Muscle of arm (tissue), 12 donors: ENCODE results near the gene ATG5. TPM values are rescaled to one million over a fixed set of nuclear protein-coding genes. Genes with fewer than 3 reads are reported as not detected.
"Not testable (repeated sequence)": the region's sequence is repeated elsewhere in the genome, so short reads cannot be mapped to it uniquely, and the experiment has no call there.

ENCODE experiments used
- DNase-seq: peaks from one replicate; pipeline ENCODE4 v3.0.0-alpha.2; 2013
- polyA plus RNA-seq, 12 donors: library from polyadenylated mRNA; unstranded; fragments of 120-200 nt; gene quantifications; one replicate each; pipeline ENCODE4 v1.2.1, GENCODE V29; 2013; ENCODE audit not compliant: insufficient read length in 12 of 12

ATG5 gene
- polyA plus RNA-seq, 12 donors = 20.7 to 37.2 (median 29.0) TPM; not detected in 1

DNA sequence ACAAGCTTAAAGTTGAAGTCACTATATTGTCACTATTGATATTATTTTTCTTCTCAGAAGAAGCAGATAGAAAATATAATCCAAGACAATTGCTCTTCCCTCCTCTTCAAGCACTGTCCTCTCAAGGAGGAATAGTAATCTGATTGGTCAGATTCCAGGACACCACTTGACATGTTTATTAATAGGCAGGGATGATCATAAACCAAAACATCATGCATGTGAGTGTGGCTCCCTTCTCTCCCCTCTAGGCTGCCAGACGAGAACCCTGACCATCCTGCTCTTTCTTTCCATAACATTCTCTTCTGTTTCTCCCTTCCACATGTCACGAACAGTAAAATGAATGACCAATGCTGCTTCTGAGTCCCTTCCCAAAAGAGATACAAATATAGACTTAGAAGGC, 7.5 kb downstream of the ATG5 start:
- no peak for DNase-seq

- DNase-seq = no peak
Observed at GRCh38 chr6:106316375-106316766, 9.2 kb downstream of the ATG5 start.

DNA sequence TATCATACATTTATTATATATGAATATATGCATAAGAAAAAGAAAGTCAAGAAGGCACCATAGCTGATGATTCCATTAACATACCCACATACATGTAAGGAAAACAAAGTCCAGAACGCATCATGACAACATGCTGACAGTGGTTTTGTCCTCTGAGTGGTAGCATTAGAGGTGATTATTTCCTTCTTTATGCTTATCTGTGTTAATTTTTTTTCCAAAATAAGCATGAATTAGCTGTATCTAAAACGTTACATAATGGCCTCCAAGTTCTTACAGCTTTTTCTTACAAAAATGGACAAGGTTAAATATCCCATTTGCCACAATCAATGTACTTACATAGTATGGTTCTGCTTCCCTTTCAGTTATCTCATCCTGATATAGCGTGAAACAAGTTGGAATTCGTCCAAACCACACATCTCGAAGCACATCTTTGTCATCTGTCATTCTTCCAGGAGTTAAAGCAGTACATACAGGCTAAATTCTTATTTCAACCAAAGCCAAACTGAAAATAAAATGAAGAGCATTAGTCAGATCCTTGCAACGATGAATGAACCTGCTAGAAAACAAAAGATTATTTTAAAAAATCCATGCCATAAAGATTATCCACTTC, 9.7 kb downstream of the ATG5 start:
- DNase-seq = no peak

- DNase-seq = no peak
Observed at GRCh38 chr6:106309766-106310373, 15.7 kb downstream of the ATG5 start.

DNA sequence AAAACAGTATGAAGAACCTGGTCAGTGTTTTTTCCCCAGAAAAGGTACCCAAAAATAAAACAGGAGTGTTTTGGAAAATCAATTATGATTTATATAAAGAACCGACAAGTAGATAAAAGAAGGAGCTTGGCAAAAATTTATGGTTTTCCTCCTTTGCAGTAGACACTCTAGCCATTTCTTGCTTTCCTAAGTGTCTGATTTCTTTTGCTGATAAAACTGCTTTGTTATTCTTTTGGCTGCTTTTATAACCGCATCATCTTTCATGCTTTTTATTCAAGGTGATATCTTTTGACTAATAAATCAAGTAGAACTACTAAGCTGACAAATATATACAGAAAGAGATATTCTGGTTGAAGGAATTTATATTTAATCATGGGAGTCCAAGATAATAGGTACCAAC, 16.6 kb downstream of the ATG5 start:
- no peak for DNase-seq

DNA sequence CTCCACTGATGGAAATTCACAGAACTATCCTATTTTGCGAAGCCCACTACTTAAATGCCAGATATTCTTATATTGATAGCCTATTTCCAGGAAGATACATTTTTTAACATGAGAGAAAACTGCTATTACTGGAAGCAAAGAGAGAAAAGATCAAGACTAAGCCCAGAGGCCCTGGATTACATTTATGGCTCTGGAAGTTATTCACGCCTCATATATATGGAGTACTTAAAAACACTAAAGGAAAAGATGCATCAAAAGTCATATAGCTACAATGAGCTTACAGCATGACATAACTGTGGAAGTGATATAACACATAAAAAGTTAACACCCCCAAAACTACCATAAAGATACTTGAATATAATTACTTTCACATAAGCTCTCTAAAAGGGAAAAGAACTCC, 19.8 kb downstream of the ATG5 start:
- DNase-seq = no peak

DNA sequence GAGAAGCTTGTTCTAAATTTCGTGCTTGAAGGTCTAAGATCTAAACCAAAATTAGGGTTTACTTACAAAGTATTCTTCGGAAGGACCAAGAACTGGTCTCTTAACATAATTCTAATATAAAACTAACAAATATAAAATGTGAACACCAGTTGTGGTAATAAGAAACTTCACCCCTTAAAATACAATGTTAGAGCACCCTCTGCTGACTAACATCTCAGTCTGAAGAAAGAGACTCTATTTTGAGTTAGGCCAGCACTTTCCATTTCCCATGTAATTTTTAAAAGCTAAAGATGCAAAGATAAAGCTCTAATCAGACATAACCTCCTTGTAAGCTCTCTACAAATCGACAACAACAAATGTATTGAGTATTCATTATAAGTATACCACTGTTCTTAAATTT, 24.6 kb downstream of the ATG5 start:
- peak; percentile 14 for DNase-seq

DNA sequence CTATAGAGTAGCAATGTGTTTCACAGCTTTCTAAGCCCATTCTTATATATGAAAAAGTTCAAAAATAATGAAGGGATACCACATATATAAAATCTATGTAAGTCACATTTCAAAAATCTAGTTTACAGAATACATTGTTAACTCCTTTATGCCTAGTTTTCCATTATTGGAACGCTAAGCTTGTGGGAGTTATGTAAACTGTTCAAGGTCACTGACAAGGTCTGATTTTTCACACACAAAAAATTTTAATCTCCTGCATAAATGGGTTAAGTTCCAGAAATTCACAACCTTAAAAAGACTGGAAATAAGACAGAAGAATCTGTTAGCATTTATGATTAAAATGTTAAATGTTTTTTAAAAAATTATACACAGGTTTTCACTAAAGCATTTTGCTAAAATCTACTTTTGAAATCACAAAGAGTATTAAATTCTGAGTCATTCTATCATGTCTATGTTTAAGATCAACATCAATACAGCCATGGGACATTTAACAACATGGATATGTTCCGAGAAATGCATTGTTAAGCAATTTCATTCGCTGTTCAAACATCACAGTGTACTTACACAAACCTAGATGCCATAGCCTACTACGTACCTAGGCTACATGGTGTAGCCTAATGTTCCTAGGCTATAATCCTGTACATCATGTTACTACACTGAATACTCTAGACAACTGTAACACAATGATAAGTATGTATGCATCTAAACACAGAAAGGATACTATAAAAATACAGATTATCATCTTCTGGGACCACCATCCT, 25.4 kb downstream of the ATG5 start:
- DNase-seq = no peak

- DNase-seq = no peak
Observed at GRCh38 chr6:106293116-106293515, 32.4 kb downstream of the ATG5 start.

DNA sequence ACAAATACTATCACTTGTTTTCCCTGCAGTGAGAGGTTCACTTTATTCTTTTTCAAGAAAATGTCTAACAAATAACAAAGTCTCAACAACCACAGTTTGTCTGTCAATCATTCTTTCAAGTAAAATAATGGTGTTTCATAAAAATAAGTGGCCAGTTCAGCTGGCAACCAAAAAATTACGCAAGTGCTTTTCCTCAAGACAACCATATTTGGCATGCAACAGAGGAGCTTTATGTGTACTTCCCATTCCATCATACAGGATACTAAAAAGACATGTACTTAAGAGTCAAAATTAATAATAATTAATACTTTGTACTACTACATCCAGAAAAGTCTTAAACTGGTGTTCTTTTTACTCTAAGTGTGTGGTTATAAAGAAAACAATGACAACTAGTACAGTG, 34.6 kb downstream of the ATG5 start:
- DNase-seq = no peak

DNA sequence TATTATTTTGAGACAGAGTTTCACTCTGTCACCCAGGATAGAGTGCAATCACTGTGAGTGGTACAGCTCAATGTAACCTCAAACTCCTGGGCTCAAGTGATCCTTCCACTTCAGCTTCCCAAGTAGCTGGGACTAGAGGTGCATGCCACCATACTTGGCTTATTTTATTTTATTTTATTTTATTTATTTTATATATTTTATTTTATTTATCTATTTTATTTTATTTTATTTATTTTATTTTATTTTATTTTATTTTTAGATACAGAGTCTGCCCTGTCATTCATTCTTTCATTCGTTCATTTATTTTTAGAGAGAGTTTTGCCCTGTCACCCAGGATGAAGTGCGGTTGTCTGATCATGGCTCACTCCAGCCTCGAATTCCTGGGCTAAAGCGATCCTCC, 35.5 kb downstream of the ATG5 start:
- no peak for DNase-seq

GRCh38 chr6:106287215-106287614, 38.3 kb downstream of the ATG5 start:
- DNase-seq = no peak

GRCh38 chr6:106286746-106287145, 38.8 kb downstream of the ATG5 start:
- no peak for DNase-seq

DNA sequence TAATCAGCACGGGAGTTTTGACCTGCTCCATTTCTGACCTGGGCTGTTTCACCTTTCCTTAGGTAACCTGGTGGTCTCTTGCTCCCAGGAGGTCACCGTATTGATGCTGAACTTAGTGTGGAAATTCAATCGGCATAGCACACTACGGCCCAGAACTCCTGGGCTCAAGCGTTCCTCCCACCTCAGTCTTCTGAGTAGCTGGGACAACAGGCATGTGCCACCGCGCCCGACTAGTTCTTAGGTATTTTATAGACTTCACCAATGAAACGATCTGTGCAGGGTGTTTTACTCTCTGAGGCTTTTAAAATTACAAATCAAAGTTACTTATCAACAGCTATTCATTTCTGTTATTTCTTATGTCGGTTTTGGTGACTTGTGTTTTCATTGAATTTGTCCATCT, 42.1 kb downstream of the ATG5 start:
- DNase-seq = no peak

GRCh38 chr6:106281661-106282060, 43.9 kb downstream of the ATG5 start:
- DNase-seq = no peak

GRCh38 chr6:106281088-106281487, 44.5 kb downstream of the ATG5 start:
- DNase-seq = no peak

DNA sequence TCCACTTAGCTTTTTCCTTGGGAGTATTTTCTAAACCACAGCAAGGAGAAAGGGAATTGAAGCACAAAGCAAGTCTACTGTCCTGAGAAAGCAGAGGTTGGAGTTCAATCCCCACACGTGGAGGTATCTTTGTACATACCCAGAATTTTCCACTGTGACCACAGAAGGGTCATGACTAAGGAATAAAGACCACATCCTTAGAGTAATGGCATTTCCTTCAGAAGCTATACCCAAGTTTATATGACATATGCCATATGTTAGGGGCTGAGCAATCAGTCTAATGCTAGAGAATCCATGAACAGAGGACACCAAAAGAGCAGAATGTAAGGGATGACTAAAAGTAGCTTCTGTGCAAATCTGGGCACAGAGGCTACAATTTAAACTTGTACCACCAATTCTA, 46.4 kb downstream of the ATG5 start:
- no peak for DNase-seq

DNA sequence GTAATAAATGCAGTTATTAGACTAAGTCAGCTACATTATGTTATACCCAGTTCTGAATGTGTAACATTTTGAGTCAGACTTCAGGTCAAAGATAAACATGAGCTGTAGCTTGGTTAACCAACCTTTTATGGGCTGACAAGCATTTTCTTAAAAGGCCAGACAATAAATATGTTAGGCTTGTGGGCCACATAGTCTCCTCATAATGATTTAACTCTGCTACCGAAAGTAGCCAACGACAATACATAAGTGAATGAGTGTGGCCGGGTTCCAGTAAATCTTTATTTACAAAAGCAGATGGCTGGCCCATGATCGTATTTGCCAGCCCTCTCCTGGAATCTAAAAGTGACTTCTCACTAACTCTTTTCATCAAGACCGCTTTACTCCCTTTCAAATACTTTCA, 49.9 kb downstream of the ATG5 start:
- no peak for DNase-seq

GRCh38 chr6:106273087-106273486, 52.5 kb downstream of the ATG5 start:
- no peak for DNase-seq

- no peak for DNase-seq
Observed at GRCh38 chr6:106272287-106272686, 53.3 kb downstream of the ATG5 start.

DNA sequence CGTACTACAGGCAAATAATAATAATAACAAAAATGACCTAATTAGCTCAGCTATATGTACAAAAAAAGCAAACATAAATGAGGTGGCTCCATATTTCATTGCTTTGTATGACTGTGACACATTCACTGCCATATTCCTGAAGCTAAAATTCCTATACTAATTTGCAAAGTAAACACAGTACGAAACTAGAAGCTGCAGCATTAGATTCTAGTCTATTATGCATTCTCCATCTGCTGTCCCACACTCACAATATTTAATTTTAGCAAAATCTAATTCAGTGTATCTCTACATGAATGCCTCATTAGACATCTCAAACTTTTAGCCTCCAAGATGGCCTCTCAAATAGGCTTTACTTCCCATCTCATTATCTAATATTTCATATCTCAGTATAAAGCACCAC, 55.1 kb downstream of the ATG5 start:
- DNase-seq = no peak

GRCh38 chr6:106269268-106269919, 56.2 kb downstream of the ATG5 start:
- not testable (repeated sequence) for DNase-seq

- not testable (repeated sequence) for DNase-seq
Observed at GRCh38 chr6:106268500-106268899, 57.1 kb downstream of the ATG5 start.
